K562 (cell line): ENCODE measurements around the gene METRN. TPM values are rescaled to one million over a fixed set of nuclear protein-coding genes. Genes with fewer than 3 reads are reported as not detected.

Experiments
- ATAC-seq: fragments of 200-7000 bp; cut with Tn5 transposase; 3 replicates; pipeline ENCODE4 v1.9.1; 2020; ENCODE audit warnings: moderate library complexity
- BruUV-seq: library from RNA; stranded (reverse); fragments of 400-500 nt; replicated peaks from 2 replicates; lab custom pipeline; 2021; lab: Mats Ljungman, UMichigan
- CTCF ChIA-PET: fragments of 300-600 bp; formaldehyde crosslinking; extraction: SDS; loops from one replicate; lab custom pipeline; 2021; ENCODE audit warnings: low intra/inter-chr PET ratio; lab: Yijun Ruan, JAX
- POLR2A ChIA-PET: fragments of 300-600, 350-650 bp; sonication (Branson Sonifier 250); formaldehyde crosslinking; extraction: SDS; loops from one replicate; lab custom pipeline; 2021; ENCODE audit warnings: antibody characterized with exemption, inconsistent platforms; lab: Yijun Ruan, JAX
- DNase-seq, 4 experiments: peaks; one replicate each; pipeline versions ENCODE4 v3.0.0 to v3.0.0-alpha.2; 2011 to 2018; ENCODE audit warnings: low spot score in 3 of 4, mixed read lengths in 3 of 4; ENCODE audit errors: extremely low read depth in 1 of 4
- FAIRE-seq: peaks from 2 replicates; lab custom pipeline; 2011; peaks lifted over from hg19 to GRCh38; lab: Jason Lieb, UNC
- H2AFZ ChIP-seq: 2 replicates; pipeline ENCODE4 v1.6.0; 2011; ENCODE audit warnings: low read depth, low read length, control low read depth, inconsistent platforms
- H3K27ac ChIP-seq: fragments of 200-600 bp; 3 replicates; pipeline ENCODE4 v1.8.0; 2011; ENCODE audit warnings: low read depth, mild to moderate bottlenecking, control low read depth, inconsistent platforms, low read length, moderate library complexity, mixed read lengths; ENCODE audit errors: extremely low read depth
- H3K27me3 ChIP-seq, 2 experiments: fragments of 300-600 bp in 1 of 2; 2 replicates in 1 of 2; 3 replicates in 1 of 2; pipeline versions ENCODE4 v1.6.0 to v1.8.0; 2011; ENCODE audit warnings: inconsistent platforms in 2 of 2, low read length in 2 of 2, mild to moderate bottlenecking in 1 of 2, mixed read lengths in 1 of 2, moderate library complexity in 1 of 2; ENCODE audit not compliant: control insufficient read depth in 2 of 2, insufficient read depth in 2 of 2
- H3K36me3 ChIP-seq: fragments of 300-600 bp; 3 replicates; pipeline ENCODE4 v1.8.0; 2011; ENCODE audit warnings: mild to moderate bottlenecking, low read length, inconsistent platforms; ENCODE audit not compliant: control insufficient read depth, insufficient read depth
- H3K4me1 ChIP-seq, 2 experiments: fragments of 200-600 bp in 1 of 2; replicated peaks in 1 of 2; 2 replicates in 1 of 2; 3 replicates in 1 of 2; pipeline versions ENCODE4 v1.5.1 to v1.8.0; 2011; ENCODE audit warnings: inconsistent platforms in 2 of 2, low read length in 2 of 2, mild to moderate bottlenecking in 1 of 2, mixed read lengths in 1 of 2, moderate library complexity in 1 of 2; ENCODE audit not compliant: control insufficient read depth in 2 of 2, insufficient read depth in 2 of 2
- H3K4me2 ChIP-seq: 2 replicates; pipeline ENCODE4 v1.6.1; 2011; ENCODE audit warnings: low read length, control low read depth, inconsistent platforms, mixed read lengths; ENCODE audit not compliant: insufficient read depth
- H3K4me3 ChIP-seq: fragments of 200-600 bp; sonication (generic), shearing (Covaris generic); 2 replicates; pipeline ENCODE4 v1.5.1; 2016; ENCODE audit warnings: control low read depth, inconsistent platforms
- H3K79me2 ChIP-seq: fragments of 200-600 bp; 3 replicates; pipeline ENCODE4 v1.8.0; 2011; ENCODE audit warnings: low read length, inconsistent platforms; ENCODE audit not compliant: control insufficient read depth, insufficient read depth
- H3K9ac ChIP-seq, 2 experiments: 2 replicates each; pipeline versions ENCODE4 v1.6.0 to v1.6.1; 2011; ENCODE audit warnings: low read depth in 2 of 2, low read length in 2 of 2, control low read depth in 1 of 2, inconsistent platforms in 1 of 2, mild to moderate bottlenecking in 1 of 2, mixed read lengths in 1 of 2; ENCODE audit not compliant: insufficient read depth in 1 of 2
- H3K9me1 ChIP-seq: one replicate; pipeline ENCODE4 v1.6.0; 2011; ENCODE audit warnings: inconsistent platforms, mild to moderate bottlenecking, low read length, moderate library complexity; ENCODE audit not compliant: control insufficient read depth, insufficient read depth
- H3K9me3 ChIP-seq: replicated peaks from 2 replicates; pipeline ENCODE4 v1.5.1; 2011; ENCODE audit warnings: low read depth, low read length, inconsistent platforms; ENCODE audit not compliant: control insufficient read depth, insufficient read depth
- H4K20me1 ChIP-seq: replicated peaks from 2 replicates; pipeline ENCODE4 v1.6.1; 2011; ENCODE audit warnings: low read length, inconsistent platforms, mixed read lengths; ENCODE audit not compliant: control insufficient read depth, insufficient read depth
- BRD9 ChIP-seq: fragments of 450-650 bp; IDR thresholded peaks from 2 replicates; pipeline ENCODE4 v1.6.1; 2018; ENCODE audit warnings: low read depth; ENCODE audit not compliant: partially characterized antibody
- ERF ChIP-seq: fragments of 450-650 bp; formaldehyde crosslinking; IDR thresholded peaks from 2 replicates; pipeline ENCODE4 v1.4.0; 2020; ENCODE audit warnings: mild to moderate bottlenecking, mixed read lengths
- ETS1 ChIP-seq: conservative IDR thresholded peaks from 2 replicates; pipeline ENCODE4 v1.6.1; 2011; ENCODE audit warnings: low read depth, mild to moderate bottlenecking, low read length; ENCODE audit not compliant: control insufficient read depth
- IRF2 ChIP-seq: sonication (generic); formaldehyde crosslinking; IDR thresholded peaks from 2 replicates; pipeline ENCODE4 v1.8.1; 2022; ENCODE audit warnings: mild to moderate bottlenecking, missing genetic modification reagents
- KLF16 ChIP-seq: IDR thresholded peaks from 2 replicates; pipeline ENCODE4 v1.6.1; 2016; ENCODE audit warnings: antibody characterized with exemption
- MAZ ChIP-seq, 2 experiments: fragments of 450-650 bp in 1 of 2; sonication (generic) in 1 of 2; formaldehyde crosslinking; IDR thresholded peaks in 1 of 2; conservative IDR thresholded peaks in 1 of 2; 2 replicates each; pipeline versions ENCODE4 v1.4.0 to v1.5.0; 2020; ENCODE audit warnings: mild to moderate bottlenecking in 1 of 2, missing genetic modification reagents in 1 of 2
- NCOR1 ChIP-seq: fragments of 450-650 bp; IDR thresholded peaks from 2 replicates; pipeline ENCODE4 v1.6.1; 2016; ENCODE audit warnings: mild to moderate bottlenecking, moderate library complexity
- NR1H2 ChIP-seq: sonication (generic); formaldehyde crosslinking; IDR thresholded peaks from 2 replicates; pipeline ENCODE4 v1.4.0; 2020; ENCODE audit warnings: mild to moderate bottlenecking, missing genetic modification reagents
- THRB ChIP-seq: fragments of 450-650 bp; formaldehyde crosslinking; conservative IDR thresholded peaks from 2 replicates; pipeline ENCODE4 v1.4.0; 2022; ENCODE audit warnings: mild to moderate bottlenecking, missing genetic modification characterization
- ZBTB1 ChIP-seq: sonication (generic); formaldehyde crosslinking; IDR thresholded peaks from 2 replicates; pipeline ENCODE4 v1.8.1; 2023; ENCODE audit warnings: missing genetic modification reagents, low read depth, mild to moderate bottlenecking, borderline replicate concordance
- ZNF146 ChIP-seq: IDR thresholded peaks from one replicate; pipeline ENCODE4 v1.6.1; 2018; ENCODE audit warnings: missing compliant biosample characterization; ENCODE audit not compliant: unreplicated experiment
- ZNF282 ChIP-seq: sonication (generic); formaldehyde crosslinking; IDR thresholded peaks from 2 replicates; pipeline ENCODE4 v1.8.1; 2023; ENCODE audit warnings: missing genetic modification reagents
- WGBS: fragments of 100-300 bp; shearing (Covaris generic); methylation state at CpG from one replicate; pipeline ENCODE4 v1.1.6; 2016; ENCODE audit warnings: low coverage, mixed read lengths; ENCODE audit not compliant: insufficient coverage; ENCODE audit errors: missing lambda C conversion rate; 5-methylcytosine and 5-hydroxymethylcytosine counted together
- in situ Hi-C: fragments of 300-500 bp; cut with MboI; formaldehyde crosslinking; loops from 4 replicates; pipeline ENCODE4 v1.15.0; 2018; ENCODE audit warnings: inconsistent platforms, mixed read lengths
- intact Hi-C: fragments of 100-400 bp; cut with micrococcal nuclease; formaldehyde crosslinking; loops from 2 replicates; pipeline ENCODE4 v1.14.2; 2022
- polyA plus RNA-seq, 8 experiments: library from polyadenylated mRNA; depleted of rRNA in 4 of 8; stranded (reverse) in 5 of 8; unstranded in 3 of 8; fragments of >200 nt; fragmentation: Nextera tagmentation in 2 of 8; fragmentation: Illumina TruSeq in 1 of 8; extraction: Ambion mirVana in 2 of 8; extraction: Trizol in 1 of 8; gene quantifications; 2 replicates each; pipeline versions ENCODE4 v1.2.1 to v1.2.3, GENCODE V29; 2011 to 2014; ENCODE audit warnings: inconsistent platforms in 1 of 8, missing spikeins in 1 of 8
- total RNA-seq, 7 experiments: library from RNA; depleted of rRNA in 6 of 7; stranded (reverse); fragments of >200 nt in 6 of 7; fragmentation: Illumina TruSeq in 2 of 7; extraction: Trizol in 2 of 7; gene quantifications; 2 replicates each; pipeline versions ENCODE4 v1.2.1 to v1.2.3, GENCODE V29; 2011 to 2021; ENCODE audit warnings: low replicate concordance in 1 of 7

Gene METRN
- total and polyA plus RNA-seq, 9 of the 15 experiments (the other 6 are each of a cell fraction or from before 2014, with no cell fraction given) = 0.20 to 89.8 (median 15.4) TPM

GRCh38 chr16:666572-666971, 48.3 kb upstream of the METRN start:
- H3K9ac ChIP-seq = peak overlapping the region in 1 of 2 experiments; percentile 98; a peak in 2 of 4 replicates
- ChIA-PET CTCF (no interaction called here), POLR2A (interaction anchor here (1.3 kb wide), 1 partner anchor 8 kb away, joined by 4 read pairs; the partner anchor contains the start of gene RHBDL1)
- no peak overlapping the region for H3K4me3 ChIP-seq
- no peaks in the 10 kb centered on the region for H3K27me3 ChIP-seq
- H3K4me1 ChIP-seq = peaks cover 11 to 93% of the 10 kb centered on the region in 2 experiments; a peak in 4 of 5 replicates
- intact Hi-C loops (loop anchor here (5.0 to 10.0 kb wide), 2 partner anchors 89 to 272 kb away; partner anchors contain the start of gene NME4), in situ Hi-C loops (loop anchor here (5.0 kb wide), 1 partner anchor 89 kb away; no protein-coding TSS in a partner anchor)
- 82% methylated on average over 13 of the region's 13 CpGs for WGBS
- H3K27ac ChIP-seq = no peak overlapping the region
- H3K79me2 ChIP-seq = peaks cover 25% of the 10 kb centered on the region
- H3K4me2 ChIP-seq = no peak overlapping the region
- no TSS peak for BruUV-seq
- FAIRE-seq = no peak
- ATAC-seq = no peak
- DNase-seq = no peak
- no peaks in the 10 kb centered on the region for H4K20me1 ChIP-seq
- peaks cover 27% of the 10 kb centered on the region for H3K36me3 ChIP-seq
- no peaks in the 10 kb centered on the region for H3K9me1 ChIP-seq
- no peaks in the 10 kb centered on the region for H3K9me3 ChIP-seq
- no peak overlapping the region for H2AFZ ChIP-seq
- no peak for TF ChIP-seq BRD9
- TF ChIP-seq IRF2 (CRISPR knock-in tag) = peak; percentile 52; the same call in 1 of the 2 replicates

- Histone ChIP-seq H3K36me3 (peaks cover 34% of the 10 kb centered on the region), H3K9me1 (no peaks in the 10 kb centered on the region), H4K20me1 (no peaks in the 10 kb centered on the region), H3K79me2 (peaks cover 25% of the 10 kb centered on the region), H3K9ac (peak overlapping the region; percentile 88 to 98), H3K9me3 (no peaks in the 10 kb centered on the region), H3K27ac (peak overlapping the region; percentile 60), H3K4me1 (peaks cover 11 to 91% of the 10 kb centered on the region in 2 experiments; a peak in 4 of 5 replicates), H3K4me3 (no peak overlapping the region), H3K4me2 (peak overlapping the region; percentile 55), H3K27me3 (no peaks in the 10 kb centered on the region), H2AFZ (peak overlapping the region; percentile 91)
- DNase-seq (no peak), ATAC-seq (no peak), FAIRE-seq (no peak)
- no TSS peak for BruUV-seq
- 75% methylated on average over 21 of the region's 22 CpGs for WGBS
- ChIA-PET POLR2A (interaction anchor here (0.6 kb wide), 2 partner anchors 11 to 625 kb away, joined by 3 read pairs; no protein-coding TSS in a partner anchor), CTCF (interaction anchor here (1.5 kb wide), 1 partner anchor 31 kb away, joined by 7 read pairs; the partner anchor contains the start of gene METTL26)
- in situ Hi-C loops (loop anchor here (5.0 kb wide), 1 partner anchor 90 kb away; no protein-coding TSS in a partner anchor), intact Hi-C loops (loop anchor here (5.0 to 10.0 kb wide), 2 partner anchors 90 to 272 kb away; partner anchors contain the start of gene NME4)
- no peak for TF ChIP-seq THRB (CRISPR knock-in tag)
- peak; percentile 67 for TF ChIP-seq ZNF282 (CRISPR knock-in tag)
- no peak for TF ChIP-seq ZBTB1 (CRISPR knock-in tag)
- no peak for TF ChIP-seq KLF16
- 0 out of 2 replicates have a peak, but pooled peaks have one; percentile 24 for TF ChIP-seq ETS1
- TF ChIP-seq NCOR1 = no peak
- no peak for TF ChIP-seq ZNF146
- no peak for TF ChIP-seq NR1H2 (CRISPR knock-in tag)
- no peak for TF ChIP-seq MAZ (CRISPR knock-in tag; conservative IDR thresholded peaks at IDR 0.05 in 1 of 2, IDR thresholded peaks at IDR 0.05 in 1 of 2)
- no peak for TF ChIP-seq ERF (CRISPR knock-in tag)
Observed at GRCh38 chr16:667113-667779, 47.7 kb upstream of the METRN start.
